Esophagus muscularis mucosa (tissue), 4 donors: Measurements from ENCODE around the gene DSCAM.
"Not testable (repeated sequence)": the region's sequence is repeated elsewhere in the genome, so short reads cannot be mapped to it uniquely, and the experiment has no call there.

Experiments used
- EP300 ChIP-seq: sonication (generic); formaldehyde crosslinking; IDR thresholded peaks from one replicate; pipeline ENCODE4 v1.6.1; 2017; ENCODE audit warnings: antibody characterized with exemption
- POLR2A ChIP-seq: fragments of 450-650 bp; IDR thresholded peaks from one replicate; pipeline ENCODE4 v1.6.1; 2017; ENCODE audit warnings: antibody characterized with exemption, moderate library complexity, mild to moderate bottlenecking, low read depth
- POLR2AphosphoS5 ChIP-seq, 2 donors: sonication (generic); formaldehyde crosslinking; IDR thresholded peaks; one replicate each; pipeline ENCODE4 v1.6.1; 2017; ENCODE audit warnings: antibody characterized with exemption in 2 of 2
- TF ChIP-seq, protein P1 (sequence below), 3 experiments: fragments of 200-600 bp in 2 of 3; fragments of 450-650 bp in 1 of 3; sonication (generic) in 2 of 3; IDR thresholded peaks; one replicate each; pipeline ENCODE4 v1.5.1; 2017 to 2019; ENCODE audit warnings: antibody characterized with exemption in 3 of 3, mild to moderate bottlenecking in 2 of 3, moderate library complexity in 1 of 3

GRCh38 chr21:40439581-40439980, 407.4 kb downstream of the DSCAM start:
- TF ChIP-seq, protein P1, sequence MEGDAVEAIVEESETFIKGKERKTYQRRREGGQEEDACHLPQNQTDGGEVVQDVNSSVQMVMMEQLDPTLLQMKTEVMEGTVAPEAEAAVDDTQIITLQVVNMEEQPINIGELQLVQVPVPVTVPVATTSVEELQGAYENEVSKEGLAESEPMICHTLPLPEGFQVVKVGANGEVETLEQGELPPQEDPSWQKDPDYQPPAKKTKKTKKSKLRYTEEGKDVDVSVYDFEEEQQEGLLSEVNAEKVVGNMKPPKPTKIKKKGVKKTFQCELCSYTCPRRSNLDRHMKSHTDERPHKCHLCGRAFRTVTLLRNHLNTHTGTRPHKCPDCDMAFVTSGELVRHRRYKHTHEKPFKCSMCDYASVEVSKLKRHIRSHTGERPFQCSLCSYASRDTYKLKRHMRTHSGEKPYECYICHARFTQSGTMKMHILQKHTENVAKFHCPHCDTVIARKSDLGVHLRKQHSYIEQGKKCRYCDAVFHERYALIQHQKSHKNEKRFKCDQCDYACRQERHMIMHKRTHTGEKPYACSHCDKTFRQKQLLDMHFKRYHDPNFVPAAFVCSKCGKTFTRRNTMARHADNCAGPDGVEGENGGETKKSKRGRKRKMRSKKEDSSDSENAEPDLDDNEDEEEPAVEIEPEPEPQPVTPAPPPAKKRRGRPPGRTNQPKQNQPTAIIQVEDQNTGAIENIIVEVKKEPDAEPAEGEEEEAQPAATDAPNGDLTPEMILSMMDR (IDR thresholded peaks at IDR 0.05) = not testable (repeated sequence)
- TF ChIP-seq POLR2A; POLR2AphosphoS5 (IDR thresholded peaks at IDR 0.05); EP300: not testable (repeated sequence)
